NT2/D1 (cell line): ENCODE results near the gene ATXN2L.

Experiments used
- YY1 ChIP-seq: IDR thresholded peaks from 2 replicates; pipeline ENCODE4 v1.6.1; 2011; ENCODE audit not compliant: insufficient read length, insufficient read depth
- ZNF274 ChIP-seq: IDR thresholded peaks from 2 replicates; pipeline ENCODE4 v1.6.1; 2011; ENCODE audit warnings: mild to moderate bottlenecking, low read depth, low read length

- TF ChIP-seq ZNF274 (no peak), YY1 (no peak)
Measured at GRCh38 chr16:28826141-28826540, 3.3 kb downstream of the ATXN2L start.
